Measurements from ENCODE around the gene HOXA10.

HOXA10 gene

GRCh38 chr7:27173956-27174873 lies at the start of gene HOXA10:
Gene HOXA10 (minus strand): TSS chr7:27174320. CDS start chr7:27174306, 14 bp downstream.
- DNase-seq (ENCODE audit: low spot score) = no peak

GRCh38 chr7:27221201-27221797 lies 47.2 kb upstream of the HOXA10 start:
- DNase-seq (ENCODE audit: low spot score) = no peak

GRCh38 chr7:27220440-27220955 lies 46.4 kb upstream of the HOXA10 start:
- DNase-seq (ENCODE audit: low spot score) = no peak

GRCh38 chr7:27219821-27220220 lies 45.7 kb upstream of the HOXA10 start:
- DNase-seq (ENCODE audit: low spot score) = no peak

- no peak for DNase-seq (ENCODE audit: low spot score)
These were observed 43.8 kb upstream of the HOXA10 start for GRCh38 chr7:27217951-27218350.

- DNase-seq (ENCODE audit: low spot score) = no peak
These were observed 41.2 kb upstream of the HOXA10 start for GRCh38 chr7:27215356-27215755.

GRCh38 chr7:27214239-27214950 lies 40.3 kb upstream of the HOXA10 start:
- no peak for DNase-seq (ENCODE audit: low spot score)

GRCh38 chr7:27213433-27214238 lies 39.5 kb upstream of the HOXA10 start:
- DNase-seq (ENCODE audit: low spot score) = no peak

- DNase-seq (ENCODE audit: low spot score) = no peak
These were observed 38.6 kb upstream of the HOXA10 start for GRCh38 chr7:27212497-27213432.

- DNase-seq (ENCODE audit: low spot score) = no peak
These were observed 37.7 kb upstream of the HOXA10 start for GRCh38 chr7:27211764-27212204.

- DNase-seq (ENCODE audit: low spot score) = no peak
These were observed 36.9 kb upstream of the HOXA10 start for GRCh38 chr7:27211084-27211446.

GRCh38 chr7:27210441-27211083 lies 36.4 kb upstream of the HOXA10 start:
- DNase-seq (ENCODE audit: low spot score) = no peak

- DNase-seq (ENCODE audit: low spot score) = no peak
These were observed 35.9 kb upstream of the HOXA10 start for GRCh38 chr7:27209933-27210440.

- no peak for DNase-seq (ENCODE audit: low spot score)
These were observed 34.9 kb upstream of the HOXA10 start for GRCh38 chr7:27208998-27209397.

GRCh38 chr7:27207348-27207985 lies 33.3 kb upstream of the HOXA10 start:
- DNase-seq (ENCODE audit: low spot score) = no peak

GRCh38 chr7:27205325-27206280 lies 31.5 kb upstream of the HOXA10 start:
- no peak for DNase-seq (ENCODE audit: low spot score)

GRCh38 chr7:27204851-27205322 lies 30.8 kb upstream of the HOXA10 start:
- no peak for DNase-seq (ENCODE audit: low spot score)

All from pons (tissue), 1 donor.